Measurements from ENCODE around the gene DTNA.

DTNA gene

GRCh38 chr18:34772887-34773286 is 62.8 kb downstream of the DTNA start:
- no peak for DNase-seq (ENCODE audit: low read depth in 2 of 2)

GRCh38 chr18:34773378-34773777 is 63.3 kb downstream of the DTNA start:
- DNase-seq (ENCODE audit: low read depth in 2 of 2): no peak

GRCh38 chr18:34773961-34774766 is 64.1 kb downstream of the DTNA start:
- DNase-seq (ENCODE audit: low read depth in 2 of 2): no peak

- DNase-seq (ENCODE audit: low read depth in 2 of 2): no peak
These were observed 65.4 kb downstream of the DTNA start for GRCh38 chr18:34775461-34775860.

- no peak for DNase-seq (ENCODE audit: low read depth in 2 of 2)
These were observed 69.0 kb downstream of the DTNA start for GRCh38 chr18:34779112-34779511.

GRCh38 chr18:34780856-34781255 is 70.8 kb downstream of the DTNA start:
- no peak for DNase-seq (ENCODE audit: low read depth in 2 of 2)

GRCh38 chr18:34783501-34783900 is 73.4 kb downstream of the DTNA start:
- DNase-seq (ENCODE audit: low read depth in 2 of 2): no peak

- DNase-seq (ENCODE audit: low read depth in 2 of 2): no peak
These were observed 76.2 kb downstream of the DTNA start for GRCh38 chr18:34786162-34786741.

GRCh38 chr18:34787931-34788532 is 77.9 kb downstream of the DTNA start:
- no peak for DNase-seq (ENCODE audit: low read depth in 2 of 2)

GRCh38 chr18:34789768-34790344 is 79.8 kb downstream of the DTNA start:
- no peak for DNase-seq (ENCODE audit: low read depth in 2 of 2)

GRCh38 chr18:34794348-34794747 is 84.2 kb downstream of the DTNA start:
- no peak for DNase-seq (ENCODE audit: low read depth in 2 of 2)

- no peak for DNase-seq (ENCODE audit: low read depth in 2 of 2)
These were observed 85.1 kb downstream of the DTNA start for GRCh38 chr18:34795070-34795732.

- DNase-seq (ENCODE audit: low read depth in 2 of 2): no peak
These were observed 86.0 kb downstream of the DTNA start for GRCh38 chr18:34796035-34796657.

GRCh38 chr18:34799291-34799690 is 89.2 kb downstream of the DTNA start:
- DNase-seq (ENCODE audit: low read depth in 2 of 2): no peak

GRCh38 chr18:34800381-34800780 is 90.3 kb downstream of the DTNA start:
- DNase-seq (ENCODE audit: low read depth in 2 of 2): no peak

- no peak for DNase-seq (ENCODE audit: low read depth in 2 of 2)
These were observed 91.7 kb downstream of the DTNA start for GRCh38 chr18:34801774-34802173.

- DNase-seq (ENCODE audit: low read depth in 2 of 2): no peak
These were observed 92.9 kb downstream of the DTNA start for GRCh38 chr18:34802959-34803358.

GRCh38 chr18:34803877-34804400 is 93.8 kb downstream of the DTNA start:
- no peak for DNase-seq (ENCODE audit: low read depth in 2 of 2)

GRCh38 chr18:34805103-34805877 is 95.2 kb downstream of the DTNA start:
- no peak for DNase-seq (ENCODE audit: low read depth in 2 of 2)

GRCh38 chr18:34805878-34806351 is 95.8 kb downstream of the DTNA start:
- no peak for DNase-seq (ENCODE audit: low read depth in 2 of 2)

GRCh38 chr18:34806527-34806926 is 96.4 kb downstream of the DTNA start:
- DNase-seq (ENCODE audit: low read depth in 2 of 2): no peak
